ENCODE measurements around the gene SCRN2. TPM values are rescaled to one million over a fixed set of nuclear protein-coding genes. Genes with fewer than 3 reads are reported as not detected.

The SCRN2 gene
- total and polyA plus RNA-seq, 2 of the 8 experiments (the other 6 are each of a cell fraction or from before 2014, with no cell fraction given): 24.4 to 42.3 TPM

- TF ChIP-seq SP1 (IDR thresholded peaks at IDR 0.05; ENCODE audit: low read depth, low read length): no peak
- no peak for TF ChIP-seq SUZ12 (IDR thresholded peaks at IDR 0.05; ENCODE audit: low read length)
- TF ChIP-seq NRF1 (IDR thresholded peaks at IDR 0.05; ENCODE audit: low read depth, low read length): no peak
- no peak for TF ChIP-seq TCF12 (IDR thresholded peaks at IDR 0.05; ENCODE audit: low read depth, low read length)
- peak; percentile 99 for TF ChIP-seq RAD21 (IDR thresholded peaks at IDR 0.05 in 1 of 2, conservative IDR thresholded peaks at IDR 0.05 in 1 of 2; ENCODE audit: low read depth in 2 of 2, low read length in 2 of 2)
- TF ChIP-seq SIX5 (IDR thresholded peaks at IDR 0.05; ENCODE audit: low read depth, low read length): no peak
- TF ChIP-seq TEAD4 (IDR thresholded peaks at IDR 0.05; ENCODE audit: low read depth, low read length): no peak
- no peak for TF ChIP-seq SRF (IDR thresholded peaks at IDR 0.05; ENCODE audit: low read depth, low read length)
- 0 out of 2 replicates have a peak, but pooled peaks have one; percentile 51 for TF ChIP-seq CHD2 (IDR thresholded peaks at IDR 0.05; ENCODE audit: low read length)
- no peak for TF ChIP-seq KDM4A (IDR thresholded peaks at IDR 0.05; ENCODE audit: low read depth, low read length, severe bottlenecking)
- TF ChIP-seq HDAC6 (IDR thresholded peaks at IDR 0.05; ENCODE audit: low read depth, low read length): no peak
- TF ChIP-seq JUND (IDR thresholded peaks at IDR 0.05; ENCODE audit: low read length): no peak
- no peak for TF ChIP-seq BACH1 (IDR thresholded peaks at IDR 0.05; ENCODE audit: low read length)
- no peak for TF ChIP-seq POLR2A (IDR thresholded peaks at IDR 0.05; ENCODE audit: control extremely low read depth in 1 of 2, low read depth in 2 of 2, low read length in 2 of 2)
- TF ChIP-seq TBP (IDR thresholded peaks at IDR 0.05; ENCODE audit: low read depth, low read length): no peak
- TF ChIP-seq BRCA1 (IDR thresholded peaks at IDR 0.05; ENCODE audit: low read depth, low read length): no peak
- no peak for TF ChIP-seq EZH2 (IDR thresholded peaks at IDR 0.05; ENCODE audit: low read depth, low read length, severe bottlenecking)
- no peak for TF ChIP-seq POLR2AphosphoS5 (IDR thresholded peaks at IDR 0.05; ENCODE audit: low read depth, low read length)
- TF ChIP-seq CBX8 (IDR thresholded peaks at IDR 0.05; ENCODE audit: borderline replicate concordance, low read depth, low read length): no peak
Measured at GRCh38 chr17:47889734-47890529, 48.9 kb upstream of the SCRN2 start (continued).

Data from H1 (cell line).